Liver (tissue), 9 donors: Measurements from ENCODE around the gene ZNF775. TPM values are rescaled to one million over a fixed set of nuclear protein-coding genes. Genes with fewer than 3 reads are reported as not detected.

Source experiments
- DNase-seq: peaks from one replicate; pipeline ENCODE4 v3.0.0-alpha.2; 2017; ENCODE audit warnings: low spot score
- H3K27ac ChIP-seq, 2 donors: one replicate each; pipeline ENCODE4 v1.7.0; 2013; ENCODE audit warnings: inconsistent platforms in 2 of 2, low read length in 2 of 2, control low read depth in 1 of 2, low read depth in 1 of 2, mild to moderate bottlenecking in 1 of 2
- H3K27me3 ChIP-seq, 4 donors: one replicate each; pipeline versions ENCODE4 v1.6.1 to v1.7.0; 2013; ENCODE audit warnings: low read length in 3 of 4, inconsistent platforms in 1 of 4, mild to moderate bottlenecking in 1 of 4, moderate library complexity in 1 of 4; ENCODE audit not compliant: control insufficient read depth in 4 of 4, insufficient read depth in 4 of 4
- H3K36me3 ChIP-seq, 4 donors: one replicate each; pipeline versions ENCODE4 v1.6.1 to v1.7.0; 2013; ENCODE audit warnings: low read length in 3 of 4, mild to moderate bottlenecking in 3 of 4, low read depth in 1 of 4, moderate library complexity in 1 of 4; ENCODE audit not compliant: control insufficient read depth in 4 of 4, insufficient read depth in 3 of 4
- H3K4me1 ChIP-seq, 4 donors: one replicate each; pipeline versions ENCODE4 v1.6.1 to v1.7.0; 2013; ENCODE audit warnings: low read length in 3 of 4, mild to moderate bottlenecking in 3 of 4, moderate library complexity in 1 of 4; ENCODE audit not compliant: control insufficient read depth in 4 of 4, insufficient read depth in 4 of 4
- H3K4me3 ChIP-seq, 3 donors: one replicate each; pipeline versions ENCODE4 v1.6.1 to v1.7.0; 2013; ENCODE audit warnings: low read length in 3 of 3, control low read depth in 1 of 3, low read depth in 1 of 3, mild to moderate bottlenecking in 1 of 3
- H3K9ac ChIP-seq, 2 donors: one replicate each; pipeline ENCODE4 v1.7.0; 2013; ENCODE audit warnings: low read length in 2 of 2, mild to moderate bottlenecking in 2 of 2, moderate library complexity in 2 of 2, control low read depth in 1 of 2, low read depth in 1 of 2
- H3K9me3 ChIP-seq, 4 donors: one replicate each; pipeline versions ENCODE4 v1.6.1 to v1.7.0; 2013; ENCODE audit warnings: low read length in 3 of 4; ENCODE audit not compliant: control insufficient read depth in 4 of 4
- FOXA1 ChIP-seq: IDR thresholded peaks from 2 replicates; pipeline ENCODE4 v1.6.1; 2016; ENCODE audit warnings: antibody characterized with exemption
- FOXA2 ChIP-seq: IDR thresholded peaks from 2 replicates; pipeline ENCODE4 v1.6.1; 2016; ENCODE audit warnings: antibody characterized with exemption
- GABPA ChIP-seq, 2 donors: IDR thresholded peaks in 1 of 2; conservative IDR thresholded peaks in 1 of 2; 2 replicates each; pipeline ENCODE4 v1.6.1; 2016; ENCODE audit warnings: antibody characterized with exemption in 2 of 2, mild to moderate bottlenecking in 1 of 2, moderate library complexity in 1 of 2
- HNF4A ChIP-seq, 2 donors: conservative IDR thresholded peaks; 2 replicates each; pipeline ENCODE4 v1.6.1; 2016; ENCODE audit warnings: antibody characterized with exemption in 2 of 2, mild to moderate bottlenecking in 2 of 2
- HNF4G ChIP-seq: IDR thresholded peaks from 2 replicates; pipeline ENCODE4 v1.6.1; 2016; ENCODE audit warnings: antibody characterized with exemption
- JUND ChIP-seq, 2 donors: IDR thresholded peaks; 2 replicates each; pipeline ENCODE4 v1.6.1; 2016; ENCODE audit warnings: antibody characterized with exemption in 2 of 2
- RAD21 ChIP-seq, 2 donors: IDR thresholded peaks; 2 replicates each; pipeline ENCODE4 v1.6.1; 2016; ENCODE audit warnings: antibody characterized with exemption in 2 of 2, mild to moderate bottlenecking in 2 of 2
- RXRA ChIP-seq, 2 donors: IDR thresholded peaks; 2 replicates each; pipeline ENCODE4 v1.6.1; 2017 to 2018; ENCODE audit warnings: antibody characterized with exemption in 2 of 2, mild to moderate bottlenecking in 1 of 2
- SP1 ChIP-seq: IDR thresholded peaks from 2 replicates; pipeline ENCODE4 v1.6.1; 2018; ENCODE audit warnings: antibody characterized with exemption, mild to moderate bottlenecking
- TAF1 ChIP-seq: conservative IDR thresholded peaks from 2 replicates; pipeline ENCODE4 v1.6.1; 2016; ENCODE audit warnings: antibody characterized with exemption, mild to moderate bottlenecking
- YY1 ChIP-seq: IDR thresholded peaks from 2 replicates; pipeline ENCODE4 v1.6.1; 2016; ENCODE audit warnings: antibody characterized with exemption, mild to moderate bottlenecking
- WGBS: extraction: QIAGEN DNeasy Blood & Tissue Kit; methylation state at CpG from one replicate; pipeline ENCODE4 v1.1.7; 2013; 5-methylcytosine and 5-hydroxymethylcytosine counted together
- polyA plus RNA-seq, 2 donors: library from polyadenylated mRNA; stranded (reverse) in 1 of 2; unstranded in 1 of 2; fragments of 200-250 nt in 1 of 2; fragments of >200 nt in 1 of 2; fragmentation: Nextera tagmentation in 1 of 2; extraction: Ambion mirVana in 1 of 2; gene quantifications; one replicate each; pipeline versions ENCODE4 v1.2.1 to v1.2.3, GENCODE V29; 2013 to 2015
- total RNA-seq, 2 donors: library from RNA; depleted of rRNA; stranded (reverse); fragments of >200 nt; gene quantifications; one replicate each; pipeline ENCODE4 v1.2.3, GENCODE V29; 2014
- TF ChIP-seq, protein P1 (sequence below): IDR thresholded peaks from 2 replicates; pipeline ENCODE4 v1.6.1; 2016; ENCODE audit warnings: antibody characterized with exemption
- TF ChIP-seq, protein P2 (sequence below): IDR thresholded peaks from 2 replicates; pipeline ENCODE4 v1.6.1; 2016; ENCODE audit warnings: antibody characterized with exemption
- TF ChIP-seq, protein P3 (sequence below): IDR thresholded peaks from 2 replicates; pipeline ENCODE4 v1.6.1; 2016; ENCODE audit warnings: antibody characterized with exemption, mild to moderate bottlenecking
- donor health status: healthy.
- donor health status: healthy.
- donor health status: healthy.
- donor health status: healthy.
- donor health status: healthy.

The ZNF775 gene
- total and polyA plus RNA-seq, 4 donors: 0.08 to 3.1 (median 0.52) TPM

DNA sequence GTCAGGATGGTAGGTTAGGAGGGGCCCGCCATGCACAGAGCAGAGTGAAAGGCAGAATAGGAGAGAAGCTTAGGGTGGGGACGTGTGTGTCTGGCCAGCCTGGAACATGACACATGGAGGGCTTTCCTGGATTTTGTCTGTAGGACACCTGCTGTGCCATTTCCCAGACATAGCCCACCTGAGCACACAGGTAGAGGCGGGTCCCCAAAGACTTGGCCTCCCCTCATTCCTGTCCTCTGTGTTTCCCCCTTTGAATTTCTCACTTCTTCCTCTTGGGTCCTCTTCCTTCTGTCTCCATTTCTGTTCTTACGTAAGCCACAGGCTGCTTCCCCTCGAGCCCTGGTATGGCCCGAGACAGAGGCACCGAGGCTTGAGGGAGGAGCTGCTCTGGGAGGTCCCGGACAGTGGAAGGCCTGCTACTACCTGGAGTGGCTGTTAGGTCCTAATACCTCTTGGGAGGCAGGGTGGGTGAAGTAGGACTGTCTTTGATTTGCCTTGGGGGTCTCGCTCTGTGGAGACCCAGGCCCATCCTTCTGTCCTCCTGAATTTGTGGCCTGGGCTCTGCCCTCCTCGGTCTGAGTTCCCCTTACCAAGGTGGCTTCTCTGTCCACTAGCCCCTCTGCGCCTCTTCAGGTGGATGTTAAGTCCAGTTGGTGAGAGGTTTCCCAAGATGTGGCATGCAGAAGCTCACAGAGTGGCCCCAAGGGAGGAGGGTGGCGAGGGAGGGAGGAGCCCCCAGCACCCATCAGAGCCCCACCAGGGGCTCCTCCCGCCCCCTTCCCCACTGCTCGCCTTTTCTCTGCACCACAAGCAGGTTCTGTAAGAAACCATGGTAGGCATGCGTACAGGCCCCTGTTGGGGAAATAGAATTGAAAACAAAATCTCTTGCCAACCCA, 5.5 kb downstream of the ZNF775 start:
- Histone ChIP-seq H3K4me3 (no peak overlapping the region), H3K4me1 (peaks cover 5 to 67% (median 56%) of the 10 kb centered on the region in 4 donors), H3K27me3 (no peaks in the 10 kb centered on the region), H3K9me3 (no peaks in the 10 kb centered on the region), H3K9ac (no peak overlapping the region), H3K36me3 (no peaks in the 10 kb centered on the region), H3K27ac (peak overlapping the region in 1 of 2 donors; percentile 19)
- WGBS: 81% methylated on average over 15 of the region's 15 CpGs
- TF ChIP-seq FOXA1 (no peak), RXRA (IDR thresholded peaks at IDR 0.05) (no peak), TAF1 (no peak), HNF4G (no peak)
- TF ChIP-seq, protein P1, sequence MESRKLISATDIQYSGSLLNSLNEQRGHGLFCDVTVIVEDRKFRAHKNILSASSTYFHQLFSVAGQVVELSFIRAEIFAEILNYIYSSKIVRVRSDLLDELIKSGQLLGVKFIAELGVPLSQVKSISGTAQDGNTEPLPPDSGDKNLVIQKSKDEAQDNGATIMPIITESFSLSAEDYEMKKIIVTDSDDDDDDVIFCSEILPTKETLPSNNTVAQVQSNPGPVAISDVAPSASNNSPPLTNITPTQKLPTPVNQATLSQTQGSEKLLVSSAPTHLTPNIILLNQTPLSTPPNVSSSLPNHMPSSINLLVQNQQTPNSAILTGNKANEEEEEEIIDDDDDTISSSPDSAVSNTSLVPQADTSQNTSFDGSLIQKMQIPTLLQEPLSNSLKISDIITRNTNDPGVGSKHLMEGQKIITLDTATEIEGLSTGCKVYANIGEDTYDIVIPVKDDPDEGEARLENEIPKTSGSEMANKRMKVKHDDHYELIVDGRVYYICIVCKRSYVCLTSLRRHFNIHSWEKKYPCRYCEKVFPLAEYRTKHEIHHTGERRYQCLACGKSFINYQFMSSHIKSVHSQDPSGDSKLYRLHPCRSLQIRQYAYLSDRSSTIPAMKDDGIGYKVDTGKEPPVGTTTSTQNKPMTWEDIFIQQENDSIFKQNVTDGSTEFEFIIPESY: no peak
- no peak for DNase-seq

DNA sequence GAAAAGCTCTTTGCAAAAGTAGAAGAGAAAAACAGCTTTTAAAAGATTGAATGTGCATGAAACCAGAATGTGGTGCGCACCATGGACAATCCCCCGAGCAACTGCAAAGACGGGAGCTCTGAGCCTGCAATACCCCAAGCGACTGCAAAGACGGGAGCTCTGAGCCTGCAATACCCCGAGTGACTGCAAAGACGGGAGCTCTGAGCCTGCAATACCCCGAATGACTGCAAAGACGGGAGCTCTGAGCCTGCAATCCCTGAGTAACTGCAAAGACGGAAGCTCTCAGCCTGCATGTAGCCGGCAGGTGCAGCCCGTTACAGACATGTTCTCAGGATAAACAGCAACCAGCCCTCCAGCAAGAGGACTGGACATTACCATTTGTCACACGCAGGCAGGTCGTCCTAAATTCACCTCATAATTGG, 6.2 kb downstream of the ZNF775 start:
- no peak for DNase-seq
- TF ChIP-seq FOXA2 (no peak), SP1 (no peak), YY1 (no peak), JUND (IDR thresholded peaks at IDR 0.05) (no peak), FOXA1 (no peak), HNF4A (conservative IDR thresholded peaks at IDR 0.05) (no peak), RXRA (IDR thresholded peaks at IDR 0.05) (no peak), RAD21 (IDR thresholded peaks at IDR 0.05) (no peak), GABPA (IDR thresholded peaks at IDR 0.05 in 1 of 2, conservative IDR thresholded peaks at IDR 0.05 in 1 of 2) (no peak)
- TF ChIP-seq, protein P2, sequence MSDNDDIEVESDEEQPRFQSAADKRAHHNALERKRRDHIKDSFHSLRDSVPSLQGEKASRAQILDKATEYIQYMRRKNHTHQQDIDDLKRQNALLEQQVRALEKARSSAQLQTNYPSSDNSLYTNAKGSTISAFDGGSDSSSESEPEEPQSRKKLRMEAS: no peak
- TF ChIP-seq, protein P3, sequence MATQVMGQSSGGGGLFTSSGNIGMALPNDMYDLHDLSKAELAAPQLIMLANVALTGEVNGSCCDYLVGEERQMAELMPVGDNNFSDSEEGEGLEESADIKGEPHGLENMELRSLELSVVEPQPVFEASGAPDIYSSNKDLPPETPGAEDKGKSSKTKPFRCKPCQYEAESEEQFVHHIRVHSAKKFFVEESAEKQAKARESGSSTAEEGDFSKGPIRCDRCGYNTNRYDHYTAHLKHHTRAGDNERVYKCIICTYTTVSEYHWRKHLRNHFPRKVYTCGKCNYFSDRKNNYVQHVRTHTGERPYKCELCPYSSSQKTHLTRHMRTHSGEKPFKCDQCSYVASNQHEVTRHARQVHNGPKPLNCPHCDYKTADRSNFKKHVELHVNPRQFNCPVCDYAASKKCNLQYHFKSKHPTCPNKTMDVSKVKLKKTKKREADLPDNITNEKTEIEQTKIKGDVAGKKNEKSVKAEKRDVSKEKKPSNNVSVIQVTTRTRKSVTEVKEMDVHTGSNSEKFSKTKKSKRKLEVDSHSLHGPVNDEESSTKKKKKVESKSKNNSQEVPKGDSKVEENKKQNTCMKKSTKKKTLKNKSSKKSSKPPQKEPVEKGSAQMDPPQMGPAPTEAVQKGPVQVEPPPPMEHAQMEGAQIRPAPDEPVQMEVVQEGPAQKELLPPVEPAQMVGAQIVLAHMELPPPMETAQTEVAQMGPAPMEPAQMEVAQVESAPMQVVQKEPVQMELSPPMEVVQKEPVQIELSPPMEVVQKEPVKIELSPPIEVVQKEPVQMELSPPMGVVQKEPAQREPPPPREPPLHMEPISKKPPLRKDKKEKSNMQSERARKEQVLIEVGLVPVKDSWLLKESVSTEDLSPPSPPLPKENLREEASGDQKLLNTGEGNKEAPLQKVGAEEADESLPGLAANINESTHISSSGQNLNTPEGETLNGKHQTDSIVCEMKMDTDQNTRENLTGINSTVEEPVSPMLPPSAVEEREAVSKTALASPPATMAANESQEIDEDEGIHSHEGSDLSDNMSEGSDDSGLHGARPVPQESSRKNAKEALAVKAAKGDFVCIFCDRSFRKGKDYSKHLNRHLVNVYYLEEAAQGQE: no peak
- H3K9me3 ChIP-seq: no peaks in the 10 kb centered on the region
- H3K4me1 ChIP-seq: peaks cover 3 to 62% (median 49%) of the 10 kb centered on the region in 4 donors
- H3K9ac ChIP-seq: no peak overlapping the region
- no peaks in the 10 kb centered on the region for H3K36me3 ChIP-seq
- 77% methylated on average over 14 of the region's 14 CpGs for WGBS
- no peaks in the 10 kb centered on the region for H3K27me3 ChIP-seq
- peak overlapping the region; percentile 44 to 65 for H3K27ac ChIP-seq
- H3K4me3 ChIP-seq: no peak overlapping the region
